HepG2 (cell line): ENCODE measurements around the gene PIEZO1. TPM values are rescaled to one million over a fixed set of nuclear protein-coding genes. Genes with fewer than 3 reads are reported as not detected.
A peak's percentile ranks its signal among the peaks of the same experiment; 100 is the strongest.

ENCODE experiments used
- AHDC1 ChIP-seq: sonication (generic); formaldehyde crosslinking; IDR thresholded peaks from 2 replicates; pipeline ENCODE4 v1.5.1; 2020; ENCODE audit warnings: mild to moderate bottlenecking, missing genetic modification reagents, borderline replicate concordance
- ETV6 ChIP-seq: sonication (generic); formaldehyde crosslinking; conservative IDR thresholded peaks from 2 replicates; pipeline ENCODE4 v1.4.0; 2020; ENCODE audit warnings: missing genetic modification reagents
- FLYWCH1 ChIP-seq: sonication (generic); formaldehyde crosslinking; IDR thresholded peaks from 2 replicates; pipeline ENCODE4 v1.8.1; 2023; ENCODE audit warnings: mild to moderate bottlenecking, missing genetic modification reagents
- MIXL1 ChIP-seq: IDR thresholded peaks from 2 replicates; pipeline ENCODE4 v1.6.1; 2016
- NR2F6 ChIP-seq, 2 experiments: IDR thresholded peaks; 2 replicates each; pipeline ENCODE4 v1.6.1; 2016; ENCODE audit warnings: antibody characterized with exemption in 1 of 2, mild to moderate bottlenecking in 1 of 2
- PPARG ChIP-seq: conservative IDR thresholded peaks from 2 replicates; pipeline ENCODE4 v1.6.1; 2016; ENCODE audit warnings: missing biosample characterization, missing genetic modification reagents
- TCF12 ChIP-seq, 2 experiments: fragments of 450-650 bp in 1 of 2; sonication (generic) in 1 of 2; formaldehyde crosslinking in 1 of 2; IDR thresholded peaks; 2 replicates each; pipeline versions ENCODE4 v1.6.1 to v1.8.0; 2017 to 2022; ENCODE audit warnings: antibody characterized with exemption in 1 of 2, mild to moderate bottlenecking in 1 of 2, missing genetic modification reagents in 1 of 2, moderate library complexity in 1 of 2
- ZBTB10 ChIP-seq: sonication (generic); formaldehyde crosslinking; IDR thresholded peaks from 2 replicates; pipeline ENCODE4 v1.4.0; 2020; ENCODE audit warnings: missing genetic modification reagents, borderline replicate concordance
- ZBTB2 ChIP-seq: sonication (generic); formaldehyde crosslinking; IDR thresholded peaks from 2 replicates; pipeline ENCODE4 v1.8.0; 2022; ENCODE audit warnings: low read depth, missing genetic modification reagents
- ZBTB37 ChIP-seq: sonication (generic); formaldehyde crosslinking; IDR thresholded peaks from 2 replicates; pipeline ENCODE4 v1.4.0; 2020; ENCODE audit warnings: mild to moderate bottlenecking, missing genetic modification reagents
- ZNF124 ChIP-seq: sonication (generic); formaldehyde crosslinking; IDR thresholded peaks from 2 replicates; pipeline ENCODE4 v1.4.0; 2020; ENCODE audit warnings: missing genetic modification reagents
- ZNF207 ChIP-seq: fragments of 450-650 bp; IDR thresholded peaks from 2 replicates; pipeline ENCODE4 v1.6.1; 2016; ENCODE audit warnings: antibody characterized with exemption, borderline replicate concordance
- ZNF414 ChIP-seq: sonication (generic); formaldehyde crosslinking; IDR thresholded peaks from 2 replicates; pipeline ENCODE4 v1.5.0; 2020; ENCODE audit warnings: missing genetic modification reagents
- ZNF580 ChIP-seq: IDR thresholded peaks from 2 replicates; pipeline ENCODE4 v1.6.1; 2016; ENCODE audit warnings: low read depth, borderline replicate concordance
- ZNF790 ChIP-seq: sonication (generic); formaldehyde crosslinking; IDR thresholded peaks from 2 replicates; pipeline ENCODE4 v1.8.0; 2022; ENCODE audit warnings: missing genetic modification reagents, mild to moderate bottlenecking, borderline replicate concordance
- polyA plus RNA-seq, 8 experiments: library from polyadenylated mRNA; depleted of rRNA in 3 of 8; stranded (reverse) in 7 of 8; unstranded in 1 of 8; fragments of >200 nt; fragmentation: Illumina TruSeq in 4 of 8; extraction: Trizol in 4 of 8; gene quantifications; 2 replicates each; pipeline versions ENCODE4 v1.2.1 to v1.2.3, GENCODE V29; 2011 to 2016; ENCODE audit warnings: low read depth in 4 of 8, missing spikeins in 1 of 8, mixed read lengths in 1 of 8; ENCODE audit not compliant: insufficient read depth in 1 of 8
- total RNA-seq, 5 experiments: library from RNA; depleted of rRNA; stranded (reverse); fragments of >200 nt; fragmentation: Illumina TruSeq; extraction: Trizol; gene quantifications; 2 replicates each; pipeline ENCODE4 v1.2.3, GENCODE V29; 2016; ENCODE audit warnings: low read depth in 1 of 5

Gene PIEZO1
- total and polyA plus RNA-seq, 2 of the 13 experiments (the other 11 are each of a cell fraction or from before 2014, with no cell fraction given) = 67.9 to 85.0 TPM

- TF ChIP-seq AHDC1 (CRISPR knock-in tag) (no peak; the same call in 1 of the 2 replicates), TCF12 (IDR thresholded peaks at IDR 0.05) (no peak), TCF12 (CRISPR knock-in tag; IDR thresholded peaks at IDR 0.05) (no peak), NR2F6 (IDR thresholded peaks at IDR 0.05) (no peak), NR2F6 (CRISPR knock-in tag; IDR thresholded peaks at IDR 0.05) (peak; percentile 43; the same call in 1 of the 2 replicates), ZNF790 (peak; percentile 61; the same call in 1 of the 2 replicates), ZNF207 (no peak), ZNF414 (no peak; the same call in 1 of the 2 replicates), MIXL1 (no peak), ZBTB10 (CRISPR knock-in tag) (no peak), ZNF124 (peak; percentile 70), FLYWCH1 (CRISPR knock-in tag) (no peak), ZNF580 (CRISPR knock-in tag) (peak; percentile 79; the same call in 1 of the 2 replicates), ETV6 (CRISPR knock-in tag) (0 out of 2 replicates have a peak, but pooled peaks have one; percentile 56), ZBTB37 (CRISPR knock-in tag) (no peak), PPARG (CRISPR knock-in tag) (peak; percentile 48; the same call in 1 of the 2 replicates), ZBTB2 (peak; percentile 77; the same call in 1 of the 2 replicates)
Measured at GRCh38 chr16:88785106-88785924, at the start of gene PIEZO1 (continued).
